ENCODE data around the gene CD300LB. TPM values are rescaled to one million over a fixed set of nuclear protein-coding genes. Genes with fewer than 3 reads are reported as not detected.
"Not testable (repeated sequence)": the region's sequence is repeated elsewhere in the genome, so short reads cannot be mapped to it uniquely, and the experiment has no call there.

The CD300LB gene
- total RNA-seq: not detected
- polyA plus RNA-seq: under 1 TPM in 1 of 3 donors, not detected in 2; 0.25 TPM
- long read RNA-seq, donor 1: 0 reads
- long read RNA-seq, donor 2: 0 reads
- long read RNA-seq, donor 3: 0 reads
- long read RNA-seq, donor 4: 0 reads
- long read RNA-seq, donor 5: 0 reads
- long read RNA-seq, donor 6: 0 reads
- long read RNA-seq, donor 7: 0 reads
- long read RNA-seq, donor 8: 0 reads
- long read RNA-seq, donor 9: 0 reads
- long read RNA-seq, donor 10: 0 reads

DNA sequence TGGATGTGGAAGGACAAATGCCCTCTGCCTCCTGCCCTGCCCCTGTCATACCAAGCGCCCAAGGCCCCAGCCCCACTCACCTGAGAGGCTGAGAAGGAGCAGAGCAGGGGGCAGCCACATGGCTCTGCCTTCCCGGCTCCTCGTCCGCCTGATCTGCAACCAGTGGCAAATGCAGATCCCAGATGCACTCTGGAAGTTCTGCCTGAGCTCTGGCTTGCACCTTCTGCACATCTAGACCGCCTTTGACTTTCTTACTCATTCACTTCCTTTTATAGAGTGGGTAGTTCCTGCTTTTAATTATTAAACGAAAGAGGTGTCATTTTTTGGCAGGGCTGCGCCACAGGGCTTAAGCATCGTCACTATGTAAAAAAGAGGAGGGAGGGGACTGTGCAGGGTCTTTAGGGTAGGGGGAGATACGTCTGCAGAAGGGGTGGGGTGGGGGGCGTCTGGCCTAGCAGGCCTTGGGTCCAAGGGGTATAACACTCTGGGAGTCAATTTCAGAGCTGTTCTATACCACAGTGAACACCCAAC lies at the start of gene CD300LB:
CD300LB (minus strand) TSS at position 245 of the 531 bp plus-strand sequence; CDS start at position 120, 125 bp downstream.
- H3K4me3 ChIP-seq: peak within 1 kb of the TSS in 2 of 4 donors; percentile 15 to 24
- H3K27ac ChIP-seq: peak within 1 kb of the TSS in 2 of 5 donors; percentile 22 to 31
- peaks cover 0 to 6% (median 5%) of the 10 kb centered on the region in 3 donors for H3K27me3 ChIP-seq
- H3K36me3 ChIP-seq: no peaks in the 10 kb centered on the region
- intact Hi-C loops (cut with DNase I; ENCODE audit: low total_unique reads): no loop called here
- H3K4me1 ChIP-seq: no peaks in the 10 kb centered on the region
- peaks cover 0 to 4% (median 0%) of the 10 kb centered on the region in 4 donors for H3K9me3 ChIP-seq
- 48 to 66% (median 61%) methylated on average over 10 of the region's 10 CpGs for WGBS, 5 donors
- DNase-seq: peak in 1 of 2 donors; percentile 24
- TF ChIP-seq EP300 (IDR thresholded peaks at IDR 0.05): no peak
- TF ChIP-seq POLR2A (IDR thresholded peaks at IDR 0.05): no peak
- no peak for TF ChIP-seq POLR2AphosphoS5 (IDR thresholded peaks at IDR 0.05)
- TF ChIP-seq, protein P1, sequence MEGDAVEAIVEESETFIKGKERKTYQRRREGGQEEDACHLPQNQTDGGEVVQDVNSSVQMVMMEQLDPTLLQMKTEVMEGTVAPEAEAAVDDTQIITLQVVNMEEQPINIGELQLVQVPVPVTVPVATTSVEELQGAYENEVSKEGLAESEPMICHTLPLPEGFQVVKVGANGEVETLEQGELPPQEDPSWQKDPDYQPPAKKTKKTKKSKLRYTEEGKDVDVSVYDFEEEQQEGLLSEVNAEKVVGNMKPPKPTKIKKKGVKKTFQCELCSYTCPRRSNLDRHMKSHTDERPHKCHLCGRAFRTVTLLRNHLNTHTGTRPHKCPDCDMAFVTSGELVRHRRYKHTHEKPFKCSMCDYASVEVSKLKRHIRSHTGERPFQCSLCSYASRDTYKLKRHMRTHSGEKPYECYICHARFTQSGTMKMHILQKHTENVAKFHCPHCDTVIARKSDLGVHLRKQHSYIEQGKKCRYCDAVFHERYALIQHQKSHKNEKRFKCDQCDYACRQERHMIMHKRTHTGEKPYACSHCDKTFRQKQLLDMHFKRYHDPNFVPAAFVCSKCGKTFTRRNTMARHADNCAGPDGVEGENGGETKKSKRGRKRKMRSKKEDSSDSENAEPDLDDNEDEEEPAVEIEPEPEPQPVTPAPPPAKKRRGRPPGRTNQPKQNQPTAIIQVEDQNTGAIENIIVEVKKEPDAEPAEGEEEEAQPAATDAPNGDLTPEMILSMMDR (IDR thresholded peaks at IDR 0.05): no peak

DNA sequence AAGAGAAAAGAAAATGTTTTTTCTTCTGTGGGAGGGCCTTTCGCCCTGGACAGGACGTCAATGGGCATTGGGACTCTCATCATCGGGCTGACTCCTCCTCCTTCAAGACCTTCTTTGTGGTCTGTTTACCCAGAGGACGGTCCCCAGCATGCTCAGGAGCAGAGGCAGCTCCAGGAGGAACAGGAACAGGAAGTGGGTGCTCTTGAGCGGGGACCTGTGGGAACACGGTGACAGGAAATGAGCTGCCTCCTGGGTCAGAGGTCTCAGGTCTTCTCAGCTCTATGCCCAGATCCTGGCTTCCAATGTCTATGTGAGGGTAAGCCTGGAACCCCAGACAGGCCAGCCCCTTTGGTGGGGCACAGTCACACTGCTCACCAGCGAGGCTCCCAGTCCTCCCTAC lies 48.6 kb upstream of the CD300LB start:
- intact Hi-C loops (cut with DNase I; ENCODE audit: low total_unique reads): no loop called here
- peaks cover 0 to 5% (median 0%) of the 10 kb centered on the region in 4 donors for H3K9me3 ChIP-seq
- H3K4me1 ChIP-seq: no peaks in the 10 kb centered on the region

DNA sequence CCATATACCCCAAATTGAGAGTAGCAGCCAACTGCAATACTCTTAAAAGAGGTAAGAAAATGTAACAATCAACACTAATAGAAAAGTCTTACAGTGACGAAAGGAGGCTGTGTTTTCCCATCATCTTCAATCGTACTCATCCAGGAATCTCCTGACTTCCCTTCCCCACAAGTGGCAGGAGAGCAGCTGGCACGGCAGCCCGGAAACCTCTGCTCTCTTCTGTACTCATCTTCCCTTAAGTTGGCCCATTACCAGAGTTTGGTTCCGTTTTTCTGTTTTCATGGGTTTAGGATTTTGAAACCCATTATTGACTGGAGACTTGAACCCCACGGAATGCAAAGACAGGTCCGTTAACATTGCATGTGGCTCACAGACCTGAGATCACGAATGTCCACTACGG lies 47.7 kb upstream of the CD300LB start:
- Histone ChIP-seq H3K4me3 (no peak overlapping the region), H3K9me3 (no peaks in the 10 kb centered on the region), H3K27me3 (peaks cover 0 to 6% (median 0%) of the 10 kb centered on the region in 3 donors), H3K36me3 (no peaks in the 10 kb centered on the region), H3K27ac (no peak overlapping the region), H3K4me1 (no peaks in the 10 kb centered on the region)
- intact Hi-C loops (cut with DNase I; ENCODE audit: low total_unique reads): no loop called here
- TF ChIP-seq EP300 (IDR thresholded peaks at IDR 0.05) (no peak), POLR2A (IDR thresholded peaks at IDR 0.05) (no peak), POLR2AphosphoS5 (IDR thresholded peaks at IDR 0.05) (no peak)
- TF ChIP-seq, protein P1 (IDR thresholded peaks at IDR 0.05): no peak
- WGBS, 5 donors: 78 to 85% (median 81%) methylated on average over 9 of the region's 9 CpGs
- DNase-seq: no peak

More for the DNA sequence above, 48.6 kb upstream of the CD300LB start:
- Histone ChIP-seq H3K27ac (no peak overlapping the region), H3K36me3 (no peaks in the 10 kb centered on the region), H3K4me3 (no peak overlapping the region), H3K27me3 (peaks cover 0 to 6% (median 0%) of the 10 kb centered on the region in 3 donors)
- WGBS, 5 donors: 49 to 71% (median 58%) methylated on average over 5 to 7 of the region's 7 CpGs
- no peak for TF ChIP-seq EP300 (IDR thresholded peaks at IDR 0.05)
- TF ChIP-seq POLR2AphosphoS5 (IDR thresholded peaks at IDR 0.05): no peak
- TF ChIP-seq POLR2A (IDR thresholded peaks at IDR 0.05): no peak
- TF ChIP-seq, protein P1 (IDR thresholded peaks at IDR 0.05): no peak
- no peak for DNase-seq

DNA sequence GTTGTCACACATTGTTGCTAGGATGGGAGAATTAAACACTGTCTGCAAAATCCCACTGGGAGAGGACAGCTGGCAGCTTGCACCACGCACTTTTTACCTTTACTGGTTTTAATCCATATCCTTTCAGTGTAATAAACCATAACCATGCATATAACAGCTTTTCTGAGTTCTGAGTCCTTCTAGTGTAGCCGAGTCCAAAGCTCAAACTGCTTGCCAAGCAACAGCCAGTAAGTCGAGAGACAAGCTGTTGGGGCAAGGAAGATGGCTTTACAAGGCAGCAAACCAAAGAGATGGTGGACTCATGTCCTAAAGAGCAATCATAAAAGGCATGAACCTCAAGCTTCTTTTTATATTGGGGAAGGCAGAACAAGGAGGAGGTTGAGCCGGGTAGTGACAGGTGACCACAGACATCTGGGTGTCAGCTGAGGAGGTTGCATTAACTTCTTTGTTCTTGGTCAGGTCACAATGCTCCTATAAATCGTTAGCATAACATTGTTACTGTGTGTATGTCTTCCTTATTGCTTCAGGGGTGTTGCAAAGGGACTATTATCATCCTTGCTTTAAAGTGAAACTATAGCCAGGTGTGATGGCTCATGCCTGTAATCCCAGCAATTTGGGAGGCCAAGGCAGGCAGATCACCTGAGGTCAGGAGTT lies 43.3 kb upstream of the CD300LB start:
- no peak overlapping the region for H3K4me3 ChIP-seq
- 62 to 76% (median 72%) methylated on average over 5 of the region's 5 CpGs for WGBS, 5 donors
- peaks cover 0 to 6% (median 0%) of the 10 kb centered on the region in 4 donors for H3K9me3 ChIP-seq
- no peak for DNase-seq
- intact Hi-C loops (cut with DNase I; ENCODE audit: low total_unique reads): no loop called here
- peaks cover 0 to 5% (median 0%) of the 10 kb centered on the region in 4 donors for H3K4me1 ChIP-seq
- TF ChIP-seq POLR2AphosphoS5 (IDR thresholded peaks at IDR 0.05): no peak
- no peak for TF ChIP-seq EP300 (IDR thresholded peaks at IDR 0.05)
- TF ChIP-seq, protein P1 (IDR thresholded peaks at IDR 0.05): no peak
- no peak for TF ChIP-seq POLR2A (IDR thresholded peaks at IDR 0.05)
- H3K27me3 ChIP-seq: peaks cover 0 to 6% (median 0%) of the 10 kb centered on the region in 3 donors
- H3K36me3 ChIP-seq: no peaks in the 10 kb centered on the region
- H3K27ac ChIP-seq: no peak overlapping the region

DNA sequence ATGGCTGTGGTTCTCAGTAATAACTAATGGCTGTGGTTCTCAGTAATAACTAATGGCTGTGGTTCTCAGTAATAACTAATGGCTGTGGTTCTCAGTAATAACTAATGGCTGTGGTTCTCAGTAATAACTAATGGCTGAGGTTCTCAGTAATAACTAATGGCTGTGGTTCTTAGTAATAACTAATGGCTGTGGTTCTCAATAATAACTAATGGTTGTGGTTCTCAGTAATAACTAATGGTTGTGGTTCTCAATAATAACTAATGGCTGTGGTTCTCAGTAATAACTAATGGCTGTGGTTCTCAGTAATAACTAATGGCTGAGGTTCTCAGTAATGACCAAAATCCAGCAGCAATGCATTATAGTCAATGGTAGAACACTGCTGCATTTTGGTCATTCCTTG lies 42.4 kb upstream of the CD300LB start:
- H3K36me3 ChIP-seq; intact Hi-C loops (cut with DNase I; ENCODE audit: low total_unique reads); DNase-seq; H3K27ac ChIP-seq; H3K9me3 ChIP-seq; H3K4me3 ChIP-seq; H3K27me3 ChIP-seq: not testable (repeated sequence)
- peaks cover 0 to 15% (median 0%) of the 10 kb centered on the region in 4 donors for H3K4me1 ChIP-seq

Measured in stomach (tissue), 19 donors.